ENCODE results near the gene CSF3.

The CSF3 gene

DNA sequence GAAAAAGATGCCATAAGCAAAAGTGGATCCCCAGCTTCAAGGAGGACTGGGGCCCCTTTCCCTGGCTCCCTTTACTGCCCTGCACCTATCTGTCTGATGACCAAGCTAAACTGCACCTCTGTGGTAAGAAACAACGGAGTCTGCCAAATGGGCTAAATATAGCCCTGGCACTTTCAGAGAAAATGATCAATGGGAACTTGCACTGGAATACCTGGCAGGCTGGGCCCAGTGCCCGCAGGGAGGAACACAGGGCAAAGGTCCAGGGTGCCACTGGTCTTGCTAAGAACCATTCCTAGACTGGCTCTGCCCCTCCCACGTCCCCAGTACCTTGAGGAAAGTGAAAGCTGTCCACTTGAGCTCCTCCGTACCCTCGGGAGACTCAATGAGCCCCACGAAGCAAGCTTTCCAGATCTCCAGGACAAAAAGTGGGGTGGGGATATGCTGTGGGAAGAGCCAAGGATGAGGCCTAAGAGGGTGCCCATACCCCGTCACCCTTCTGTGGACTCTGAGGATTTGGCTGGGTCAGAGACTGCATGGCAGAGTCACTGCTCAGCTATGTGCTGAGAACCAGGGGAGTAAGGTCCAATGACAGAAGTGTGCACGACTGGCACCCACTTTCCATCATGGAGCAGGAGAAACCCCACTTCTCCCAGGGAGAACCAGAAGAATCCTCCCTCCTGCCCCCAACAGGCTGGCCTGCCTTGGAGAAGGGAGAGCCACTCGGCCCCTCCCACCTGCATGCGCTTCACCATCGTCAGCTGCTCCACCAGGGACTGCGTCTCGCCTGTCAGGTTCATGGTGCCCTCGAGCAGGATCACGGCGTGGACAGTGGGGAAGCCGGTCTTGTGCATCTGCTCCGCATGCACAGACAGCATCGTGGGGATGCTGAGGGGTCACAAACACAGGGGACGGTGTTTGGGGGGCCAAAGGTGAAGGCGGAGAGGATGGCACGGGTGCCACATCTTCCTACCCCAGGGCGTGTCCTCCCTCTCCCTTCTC is 17.4 kb downstream of the CSF3 start:
- no peaks in the 10 kb centered on the region for H3K9me3 ChIP-seq
- H3K27me3 ChIP-seq, result no peaks in the 10 kb centered on the region
- no peaks in the 10 kb centered on the region for H4K20me1 ChIP-seq
- no peak for TF ChIP-seq Cebpa-rat (IDR thresholded peaks at IDR 0.05)
- no peak overlapping the region for H3K4me2 ChIP-seq
- peaks cover 18% of the 10 kb centered on the region for H3K4me1 ChIP-seq
- no peak overlapping the region for H3K4me3 ChIP-seq
- no peak overlapping the region for H3K27ac ChIP-seq
- H3K9ac ChIP-seq, result 0 out of 2 replicates have a peak overlapping the region, but pooled peaks have one; percentile 2
- peaks cover 97% of the 10 kb centered on the region for H3K36me3 ChIP-seq

DNA sequence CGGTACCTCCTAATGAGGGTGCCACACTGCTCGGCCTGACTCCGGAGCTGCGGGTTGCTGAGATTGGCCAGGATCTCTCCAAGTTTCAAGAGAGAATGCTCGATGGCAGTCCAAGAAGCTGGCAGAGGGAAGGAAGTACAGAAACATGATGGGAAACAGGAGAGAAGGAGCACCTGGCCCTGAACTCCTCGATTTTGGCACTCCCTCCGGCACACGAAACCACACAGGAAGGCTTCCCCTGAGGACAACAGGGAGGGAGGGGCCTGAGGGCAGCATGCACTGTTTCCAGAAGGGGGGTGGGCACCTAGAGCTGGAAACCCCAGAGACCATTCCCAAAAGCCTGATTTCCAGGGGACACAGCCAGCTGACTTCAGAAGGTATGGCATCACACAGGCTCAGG is 18.1 kb downstream of the CSF3 start:
- Histone ChIP-seq H3K27me3 (no peaks in the 10 kb centered on the region), H4K20me1 (no peaks in the 10 kb centered on the region), H3K27ac (no peak overlapping the region), H3K4me1 (peaks cover 18% of the 10 kb centered on the region), H3K9ac (no peak overlapping the region), H3K4me2 (no peak overlapping the region), H3K4me3 (no peak overlapping the region), H3K36me3 (peaks cover 94% of the 10 kb centered on the region), H3K9me3 (no peaks in the 10 kb centered on the region)
- no peak for TF ChIP-seq Cebpa-rat (IDR thresholded peaks at IDR 0.05)

DNA sequence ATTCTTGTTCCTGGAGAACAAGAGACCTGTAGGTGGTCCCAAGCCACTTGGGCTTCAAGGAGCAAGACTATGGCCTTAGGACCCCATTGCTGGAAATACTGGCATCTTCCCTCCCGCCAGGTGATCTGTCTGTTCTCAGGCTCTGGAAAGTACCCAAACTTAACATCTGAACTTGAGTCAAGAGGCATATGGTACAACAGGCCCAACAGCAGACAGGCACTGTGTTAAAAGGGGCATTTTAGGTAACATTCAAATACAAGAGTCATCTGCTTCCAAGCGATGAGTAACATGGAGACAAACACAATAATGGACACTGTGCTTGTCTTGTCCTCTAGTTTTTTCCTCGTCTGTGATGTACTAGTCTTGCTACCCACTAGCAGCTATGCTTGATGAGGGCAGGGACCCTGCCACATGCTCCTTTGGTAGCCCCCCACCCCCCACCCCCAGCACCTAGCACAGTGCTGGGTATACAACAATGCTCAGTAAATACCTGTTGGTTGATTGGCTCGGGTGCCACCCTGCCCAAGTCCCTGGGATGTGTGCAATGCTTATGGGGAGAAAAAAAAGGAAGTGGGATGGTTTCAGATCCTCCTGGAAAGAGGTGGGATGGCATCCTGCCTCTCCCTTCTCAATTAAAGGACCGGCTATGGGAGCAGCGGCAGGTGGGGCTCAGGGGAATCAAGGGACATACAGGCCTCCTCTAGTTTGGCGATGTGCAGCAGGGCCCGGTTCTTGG is 19.4 kb downstream of the CSF3 start:
- H3K4me1 ChIP-seq, result peaks cover 18% of the 10 kb centered on the region
- no peak overlapping the region for H3K9ac ChIP-seq
- no peaks in the 10 kb centered on the region for H3K27me3 ChIP-seq
- no peak overlapping the region for H3K4me3 ChIP-seq
- H3K9me3 ChIP-seq, result no peaks in the 10 kb centered on the region
- peaks cover 87% of the 10 kb centered on the region for H3K36me3 ChIP-seq
- no peak overlapping the region for H3K4me2 ChIP-seq
- no peaks in the 10 kb centered on the region for H4K20me1 ChIP-seq
- TF ChIP-seq Cebpa-rat (IDR thresholded peaks at IDR 0.05), result no peak
- H3K27ac ChIP-seq, result no peak overlapping the region

DNA sequence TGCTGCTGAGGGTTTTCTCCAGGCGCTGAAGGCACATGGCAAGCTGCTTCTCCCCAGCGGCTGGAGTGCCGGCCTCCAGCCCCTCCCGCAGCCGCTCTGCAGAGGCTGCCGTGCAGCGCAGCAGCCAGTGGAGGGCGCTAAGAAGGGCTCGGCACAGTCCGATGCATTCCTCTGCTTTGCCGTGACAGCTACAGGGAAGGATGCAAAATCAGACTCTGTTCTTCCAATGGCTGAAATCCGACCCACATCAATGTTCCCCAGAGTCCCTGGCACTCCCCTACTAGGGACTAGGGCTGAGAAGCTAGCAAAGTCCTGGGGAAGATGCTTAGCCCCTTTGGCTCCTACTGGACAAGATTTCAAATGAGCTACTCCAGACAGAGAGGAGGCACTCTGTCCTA is 19.9 kb downstream of the CSF3 start:
- no peaks in the 10 kb centered on the region for H4K20me1 ChIP-seq
- H3K4me1 ChIP-seq, result peaks cover 18% of the 10 kb centered on the region
- no peak overlapping the region for H3K4me3 ChIP-seq
- no peak overlapping the region for H3K27ac ChIP-seq
- H3K4me2 ChIP-seq, result no peak overlapping the region
- peaks cover 82% of the 10 kb centered on the region for H3K36me3 ChIP-seq
- H3K27me3 ChIP-seq, result no peaks in the 10 kb centered on the region
- H3K9ac ChIP-seq, result no peak overlapping the region
- TF ChIP-seq Cebpa-rat (IDR thresholded peaks at IDR 0.05), result no peak
- H3K9me3 ChIP-seq, result no peaks in the 10 kb centered on the region

DNA sequence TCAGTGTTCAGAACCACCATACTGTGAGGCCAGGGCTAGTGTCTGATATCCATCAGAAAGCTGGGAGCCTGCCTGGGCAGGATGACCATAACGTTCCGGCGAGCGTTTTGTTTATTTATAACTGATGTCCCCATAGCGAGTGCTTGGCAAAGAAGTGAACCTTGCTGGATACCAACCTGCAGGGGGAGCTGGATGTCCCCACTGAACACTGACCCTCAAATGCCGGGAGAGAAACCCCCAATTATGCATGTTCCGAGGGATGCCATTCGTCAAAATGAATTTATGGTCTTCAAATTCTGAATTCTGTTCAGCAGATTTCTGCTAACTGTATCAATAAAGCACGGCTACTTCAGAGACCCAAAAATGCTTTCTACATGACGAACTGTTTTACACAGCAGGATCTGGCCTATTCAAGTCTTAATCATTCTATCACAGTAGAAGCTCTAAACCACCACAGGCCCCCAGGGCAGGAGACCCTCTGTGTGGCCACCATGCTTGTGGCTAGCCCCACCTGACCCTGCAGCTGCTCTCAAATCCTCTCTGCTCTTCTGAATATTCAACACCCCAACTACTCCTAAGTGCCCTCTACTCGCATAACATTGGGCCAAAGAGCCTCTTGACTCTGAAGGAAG is 23.8 kb downstream of the CSF3 start:
- no peaks in the 10 kb centered on the region for H3K9me3 ChIP-seq
- no peak overlapping the region for H3K4me2 ChIP-seq
- H3K36me3 ChIP-seq, result peaks cover 68% of the 10 kb centered on the region
- no peak overlapping the region for H3K4me3 ChIP-seq
- no peak overlapping the region for H3K9ac ChIP-seq
- no peak for TF ChIP-seq Cebpa-rat (IDR thresholded peaks at IDR 0.05)
- H3K4me1 ChIP-seq, result no peaks in the 10 kb centered on the region
- H3K27ac ChIP-seq, result no peak overlapping the region
- no peaks in the 10 kb centered on the region for H4K20me1 ChIP-seq
- no peaks in the 10 kb centered on the region for H3K27me3 ChIP-seq

DNA sequence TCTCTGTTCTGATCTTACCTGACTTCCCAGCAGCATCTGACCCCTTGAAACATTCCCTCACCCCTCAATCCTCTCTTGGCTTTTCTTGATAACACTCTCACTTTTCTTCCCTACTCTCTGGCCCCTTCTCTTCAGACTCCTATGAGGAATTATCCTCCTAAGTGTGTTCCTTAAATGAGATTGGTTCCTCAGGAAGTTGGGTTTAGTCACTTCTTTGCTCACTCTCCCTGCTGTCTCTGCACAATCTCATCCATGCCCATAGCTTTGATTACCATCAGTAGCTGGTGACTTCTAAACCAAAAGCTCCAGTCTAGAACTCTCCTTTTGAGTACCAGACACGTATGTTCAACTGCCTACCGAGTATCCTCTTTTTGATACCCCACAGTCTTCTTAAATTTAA is 26.0 kb downstream of the CSF3 start:
- TF ChIP-seq Cebpa-rat (IDR thresholded peaks at IDR 0.05), result no peak
- Histone ChIP-seq H3K9ac (no peak overlapping the region), H3K4me1 (no peaks in the 10 kb centered on the region), H3K36me3 (peaks cover 63% of the 10 kb centered on the region), H4K20me1 (no peaks in the 10 kb centered on the region), H3K27ac (no peak overlapping the region), H3K9me3 (no peaks in the 10 kb centered on the region), H3K4me2 (no peak overlapping the region), H3K27me3 (no peaks in the 10 kb centered on the region), H3K4me3 (no peak overlapping the region)

DNA sequence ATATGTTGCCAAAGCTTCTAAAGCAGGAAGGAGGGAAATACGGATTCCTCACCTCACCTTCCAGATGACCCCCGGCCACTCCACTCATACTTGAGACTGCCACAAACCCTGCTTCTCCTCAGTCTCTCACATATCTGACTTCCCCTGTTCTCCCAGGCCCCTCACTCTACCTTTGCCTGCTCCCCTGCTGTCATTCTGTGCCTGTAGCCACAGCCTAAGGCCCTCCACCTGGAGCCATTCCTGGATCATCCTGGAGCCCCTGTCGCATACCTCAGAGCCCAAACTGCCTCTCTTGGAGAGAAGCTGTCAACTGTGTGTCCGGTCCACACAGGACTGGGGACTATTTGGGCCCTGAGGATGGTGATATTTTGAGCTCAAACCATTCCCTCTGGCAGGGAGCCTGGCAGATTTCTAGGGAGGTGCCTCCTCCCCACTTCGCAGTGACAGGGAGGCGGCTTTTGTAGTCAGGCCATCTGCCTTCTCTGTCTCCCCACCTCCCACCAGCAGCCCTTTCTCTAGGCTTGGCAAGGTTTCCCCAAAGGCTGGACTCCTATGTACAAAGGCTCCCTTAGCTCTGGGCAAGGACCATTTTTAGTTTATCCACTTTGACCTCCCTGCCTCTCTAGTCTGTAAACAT is 41.3 kb downstream of the CSF3 start:
- Histone ChIP-seq H3K9ac (no peak overlapping the region), H3K4me2 (no peak overlapping the region), H3K4me3 (no peak overlapping the region), H3K36me3 (peaks cover 18% of the 10 kb centered on the region), H4K20me1 (no peaks in the 10 kb centered on the region), H3K27me3 (no peaks in the 10 kb centered on the region), H3K9me3 (no peaks in the 10 kb centered on the region), H3K27ac (no peak overlapping the region), H3K4me1 (peaks cover 23% of the 10 kb centered on the region)
- no peak for TF ChIP-seq Cebpa-rat (IDR thresholded peaks at IDR 0.05)

DNA sequence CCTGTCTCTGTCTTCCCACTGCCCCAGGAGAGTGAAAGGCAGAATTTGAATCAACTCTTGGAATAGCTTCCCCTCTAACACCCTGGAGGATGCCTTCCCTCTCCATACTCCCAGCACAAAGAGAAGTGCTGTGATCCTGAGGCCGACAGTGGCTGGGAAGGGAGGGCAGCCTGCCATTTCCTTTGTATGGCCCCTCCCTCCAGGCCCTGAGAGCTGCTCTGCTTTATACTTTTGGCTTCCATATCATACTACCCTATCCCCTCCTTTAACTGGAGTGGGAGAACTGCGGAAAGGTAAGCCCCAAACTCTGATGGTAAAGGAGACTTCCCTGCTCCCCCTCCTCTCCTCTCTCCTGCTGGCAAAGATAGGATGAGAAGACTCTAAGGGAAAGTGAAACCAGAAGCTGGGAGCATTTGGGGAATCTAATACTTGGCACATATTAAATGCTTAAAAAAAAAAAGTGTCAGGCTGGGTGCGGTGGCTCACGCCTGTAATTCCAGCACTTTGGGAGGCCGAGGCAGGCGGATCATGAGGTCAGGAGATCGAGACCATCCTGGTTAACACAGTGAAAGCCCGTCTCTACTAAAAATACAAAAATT is 43.0 kb downstream of the CSF3 start:
- H3K9ac ChIP-seq, result 0 out of 2 replicates have a peak overlapping the region, but pooled peaks have one; percentile 31

DNA sequence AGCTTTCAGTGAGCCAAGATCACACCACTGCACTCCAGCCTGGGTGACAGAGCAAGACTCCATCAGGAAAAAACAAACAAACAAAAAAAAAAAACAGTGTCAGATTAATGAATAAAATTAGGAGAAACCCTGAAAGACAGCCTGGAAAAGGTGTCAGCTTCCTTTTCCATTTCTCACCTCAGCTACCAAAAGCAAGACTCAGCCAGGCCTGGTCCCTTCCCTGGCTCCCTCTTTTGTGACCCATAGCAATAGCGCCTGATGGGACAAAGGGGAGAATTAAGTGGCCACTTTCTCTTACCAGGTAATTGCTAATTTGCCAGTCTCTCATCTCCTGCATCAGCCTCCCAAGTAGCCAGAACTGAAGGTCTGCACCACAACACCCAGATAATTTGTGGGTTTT is 43.6 kb downstream of the CSF3 start:
- no peak overlapping the region for H3K4me2 ChIP-seq
- no peaks in the 10 kb centered on the region for H3K36me3 ChIP-seq
- H3K4me3 ChIP-seq, result no peak overlapping the region
- no peaks in the 10 kb centered on the region; the same call in 1 of the 2 replicates for H4K20me1 ChIP-seq
- H3K27me3 ChIP-seq, result no peaks in the 10 kb centered on the region
- peaks cover 23% of the 10 kb centered on the region for H3K4me1 ChIP-seq
- no peak for TF ChIP-seq Cebpa-rat (IDR thresholded peaks at IDR 0.05)
- H3K27ac ChIP-seq, result no peak overlapping the region
- H3K9ac ChIP-seq, result no peak overlapping the region
- no peaks in the 10 kb centered on the region for H3K9me3 ChIP-seq

More for the DNA sequence above, 43.0 kb downstream of the CSF3 start:
- Histone ChIP-seq H3K27me3 (no peaks in the 10 kb centered on the region), H3K27ac (no peak overlapping the region), H3K9me3 (no peaks in the 10 kb centered on the region), H3K4me1 (peaks cover 26% of the 10 kb centered on the region), H3K36me3 (no peaks in the 10 kb centered on the region), H3K4me2 (no peak overlapping the region), H3K4me3 (no peak overlapping the region), H4K20me1 (no peaks in the 10 kb centered on the region)
- TF ChIP-seq Cebpa-rat (IDR thresholded peaks at IDR 0.05), result no peak
